Gastrocnemius medialis (tissue), 4 donors: ENCODE measurements around the gene TYSND1.

Experiments used
- CTCF ChIP-seq, 5 experiments: fragments of 450-650 bp in 3 of 5; fragments of 200-600 bp in 2 of 5; sonication (generic) in 2 of 5; IDR thresholded peaks in 4 of 5; conservative IDR thresholded peaks in 1 of 5; 1 replicate in 4 of 5; 2 replicates in 1 of 5; pipeline ENCODE4 v1.5.1; 2016 to 2019; ENCODE audit warnings: antibody characterized with exemption in 5 of 5, mild to moderate bottlenecking in 3 of 5, moderate library complexity in 3 of 5
- POLR2A ChIP-seq, 2 donors: fragments of 450-650 bp; IDR thresholded peaks; one replicate each; pipeline ENCODE4 v1.6.1; 2017; ENCODE audit warnings: antibody characterized with exemption in 2 of 2, mild to moderate bottlenecking in 2 of 2, moderate library complexity in 2 of 2

GRCh38 chr10:70092389-70092718, 54.1 kb downstream of the TYSND1 start:
- TF ChIP-seq CTCF (IDR thresholded peaks at IDR 0.05 in 4 of 5, conservative IDR thresholded peaks at IDR 0.05 in 1 of 5) (no peak), POLR2A (IDR thresholded peaks at IDR 0.05) (no peak)
